A673 (cell line): ENCODE data around the gene TNFAIP1. TPM values are rescaled to one million over a fixed set of nuclear protein-coding genes. Genes with fewer than 3 reads are reported as not detected.

ENCODE experiments used
- BruUV-seq: library from RNA; stranded (reverse); fragments of 400-500 nt; replicated peaks from 2 replicates; lab custom pipeline; 2021; lab: Mats Ljungman, UMichigan
- CTCF ChIA-PET: fragments of 300-600 bp; sonication (Branson Sonifier 250); formaldehyde crosslinking; loops from one replicate; lab custom pipeline; 2022; ENCODE audit warnings: antibody characterized with exemption; lab: Charles Lee
- POLR2A ChIA-PET: fragments of 300-600 bp; sonication (Branson Sonifier 250); formaldehyde crosslinking; loops from one replicate; lab custom pipeline; 2022; ENCODE audit warnings: antibody characterized with exemption; ENCODE audit not compliant: low non-redundant PET; lab: Charles Lee
- DNase-seq: peaks from one replicate; pipeline ENCODE4 v3.0.0-alpha.2; 2015; ENCODE audit warnings: low spot score
- H3K27ac ChIP-seq: fragments of 200-600 bp; sonication (generic); 2 replicates; pipeline ENCODE4 v1.5.1; 2016; ENCODE audit warnings: mixed run types, low read depth, mild to moderate bottlenecking, mixed read lengths, antibody characterized with exemption, low read length; ENCODE audit not compliant: poor library complexity, severe bottlenecking
- H3K27me3 ChIP-seq: fragments of 200-600 bp; sonication (generic); replicated peaks from 2 replicates; pipeline ENCODE4 v1.6.1; 2017; ENCODE audit warnings: mixed run types, low read depth, mild to moderate bottlenecking, mixed read lengths, antibody characterized with exemption, low read length; ENCODE audit not compliant: insufficient read depth, poor library complexity
- H3K36me3 ChIP-seq: fragments of 200-600 bp; sonication (generic); 2 replicates; pipeline ENCODE4 v1.6.1; 2016; ENCODE audit warnings: mixed run types, mild to moderate bottlenecking, mixed read lengths, antibody characterized with exemption, low read length; ENCODE audit not compliant: insufficient read depth, poor library complexity, severe bottlenecking
- H3K4me1 ChIP-seq: fragments of 200-600 bp; sonication (generic); 2 replicates; pipeline ENCODE4 v1.6.1; 2017; ENCODE audit warnings: mixed run types, mild to moderate bottlenecking, mixed read lengths, antibody characterized with exemption, low read length; ENCODE audit not compliant: insufficient read depth, poor library complexity, severe bottlenecking
- H3K4me3 ChIP-seq: fragments of 200-600 bp; sonication (generic); 2 replicates; pipeline ENCODE4 v1.5.1; 2016; ENCODE audit warnings: low read depth, mixed run types, mild to moderate bottlenecking, mixed read lengths, low read length; ENCODE audit not compliant: poor library complexity, severe bottlenecking
- H3K9me3 ChIP-seq: fragments of 200-600 bp; sonication (generic); 2 replicates; pipeline ENCODE4 v1.6.1; 2016; ENCODE audit warnings: mixed run types, low read depth, mild to moderate bottlenecking, mixed read lengths, antibody characterized with exemption, low read length; ENCODE audit not compliant: poor library complexity, severe bottlenecking
- CTCF ChIP-seq: fragments of 300-800, 200-600 bp; sonication (generic); conservative IDR thresholded peaks from 2 replicates; pipeline ENCODE4 v1.5.1; 2017; ENCODE audit warnings: low read depth, mild to moderate bottlenecking, antibody characterized with exemption, low read length, moderate library complexity, mixed read lengths
- EZH2 ChIP-seq: fragments of 200-600 bp; sonication (generic); IDR thresholded peaks from 2 replicates; pipeline ENCODE4 v1.6.1; 2017; ENCODE audit warnings: borderline replicate concordance, low read depth, mild to moderate bottlenecking, mixed read lengths, antibody characterized with exemption, low read length; ENCODE audit not compliant: poor library complexity, severe bottlenecking
- intact Hi-C: fragments of 100-400 bp; cut with micrococcal nuclease; formaldehyde crosslinking; loops from one replicate; pipeline ENCODE4 v1.10.0; 2022; ENCODE audit not compliant: unreplicated experiment
- total RNA-seq: library from RNA; stranded (reverse); gene quantifications from 2 replicates; pipeline ENCODE4 v1.2.3, GENCODE V29; 2021

Gene TNFAIP1
- total RNA-seq, 1 experiment from 2014 or later, result 27.5 TPM

DNA sequence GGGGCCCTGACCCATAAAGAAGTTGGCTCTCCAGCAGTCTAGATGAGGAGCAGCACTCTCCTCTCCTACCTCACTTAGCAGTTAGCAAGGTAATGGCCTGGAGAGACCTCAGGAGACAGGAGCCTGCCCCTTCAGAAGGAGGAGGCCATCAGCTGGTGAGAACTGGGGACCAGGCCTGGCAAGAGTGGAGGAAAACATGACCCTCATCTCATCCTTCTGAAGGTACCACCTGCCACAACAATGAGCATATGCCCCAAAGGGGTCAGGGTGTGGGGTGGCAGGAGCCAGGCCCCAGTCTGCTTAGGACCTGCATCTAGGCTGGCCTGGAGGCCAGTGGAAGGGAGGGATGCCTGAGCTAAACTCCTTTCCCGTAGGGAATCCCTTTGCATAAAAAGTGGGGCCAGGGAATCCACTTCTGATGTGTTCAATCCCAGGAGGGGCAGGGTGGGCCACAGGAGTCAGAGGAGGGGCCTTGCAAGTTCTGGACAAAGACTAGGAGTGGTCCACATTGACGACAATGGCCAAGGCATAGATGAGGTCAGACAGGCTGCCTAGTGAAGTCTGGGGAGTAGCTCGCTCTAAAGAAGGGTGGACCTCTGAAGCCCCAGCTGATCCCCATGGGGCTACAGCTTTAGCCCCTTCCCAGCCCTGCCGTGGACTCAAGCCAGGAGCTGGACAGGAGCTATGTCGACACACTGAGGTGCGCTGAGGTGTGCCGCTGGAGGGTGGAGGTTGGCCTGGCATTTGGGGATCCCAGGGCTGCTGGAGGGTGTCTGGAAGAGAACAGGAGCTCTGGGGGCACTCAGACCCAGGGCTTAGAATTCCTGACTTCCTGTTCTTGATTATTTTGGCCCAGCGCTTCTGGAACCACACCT lies 28.5 kb downstream of the TNFAIP1 start:
- ChIA-PET POLR2A (no interaction called here), CTCF (no interaction called here)
- intact Hi-C loops, result no loop called here

DNA sequence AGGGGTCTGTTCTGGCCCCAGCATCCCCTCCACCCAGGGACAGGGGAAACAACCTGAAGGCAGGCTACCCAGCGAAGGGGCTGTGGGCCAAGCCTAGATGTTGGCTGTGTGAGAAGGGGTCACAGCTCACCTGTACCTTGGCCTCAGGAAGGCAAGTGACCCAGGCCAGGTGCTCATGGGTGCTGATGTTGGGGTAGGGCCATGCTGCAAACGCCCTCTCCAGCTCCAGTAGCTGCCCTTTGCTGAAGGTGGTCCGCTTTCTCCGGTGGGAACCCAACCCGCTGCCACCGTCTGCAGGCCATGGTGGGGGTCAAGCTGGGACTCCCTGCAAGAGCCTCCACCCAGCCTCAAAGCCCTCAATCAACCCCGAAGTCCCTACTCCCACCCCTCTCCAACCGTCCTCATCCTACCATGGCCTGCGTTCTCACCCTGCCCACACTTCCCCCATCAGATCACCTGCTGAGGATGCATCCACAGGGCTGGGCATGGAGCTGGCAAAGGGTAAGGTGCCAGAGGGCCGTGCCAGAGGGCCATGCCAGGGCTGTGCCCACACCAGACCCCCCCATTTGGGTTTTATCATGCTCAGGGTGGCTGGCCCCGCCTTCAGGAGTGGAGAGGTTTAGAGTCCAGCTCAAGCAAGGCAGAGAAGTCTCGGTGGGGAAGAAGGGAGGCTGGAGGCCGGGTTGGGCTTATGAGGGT lies 29.3 kb downstream of the TNFAIP1 start, which contains the start of gene SEBOX:
TSS of gene SEBOX (minus strand) at position 535 of the 699 bp plus-strand sequence. CDS start at position 487, 48 bp downstream.
- H3K27ac ChIP-seq, result no peak within 1 kb of the TSS
- H3K27me3 ChIP-seq, result no peaks in the 10 kb centered on the region
- intact Hi-C loops, result no loop called here
- CTCF ChIA-PET, result no interaction called here
- BruUV-seq, result no TSS peak
- TF ChIP-seq EZH2, result no peak
- POLR2A ChIA-PET, result no interaction called here
- H3K36me3 ChIP-seq, result peaks cover 24% of the 10 kb centered on the region
- H3K9me3 ChIP-seq, result no peaks in the 10 kb centered on the region
- DNase-seq, result no peak
- no peak within 1 kb of the TSS for H3K4me3 ChIP-seq
- no peaks in the 10 kb centered on the region for H3K4me1 ChIP-seq

More for the DNA sequence above, 28.5 kb downstream of the TNFAIP1 start:
- TF ChIP-seq CTCF, result no peak
- no peak for TF ChIP-seq EZH2
- Histone ChIP-seq H3K4me1 (no peaks in the 10 kb centered on the region), H3K27ac (no peak overlapping the region), H3K36me3 (peaks cover 30% of the 10 kb centered on the region), H3K4me3 (no peak overlapping the region), H3K27me3 (no peaks in the 10 kb centered on the region), H3K9me3 (no peaks in the 10 kb centered on the region)
- no peak for DNase-seq
- no TSS peak for BruUV-seq

GRCh38 chr17:28365487-28365886 lies 29.9 kb downstream of the TNFAIP1 start:
- no peak overlapping the region for H3K27ac ChIP-seq
- intact Hi-C loops, result no loop called here
- no peaks in the 10 kb centered on the region for H3K27me3 ChIP-seq
- DNase-seq, result no peak
- H3K4me3 ChIP-seq, result no peak overlapping the region
- peaks cover 20% of the 10 kb centered on the region for H3K36me3 ChIP-seq
- H3K4me1 ChIP-seq, result peaks cover 3% of the 10 kb centered on the region
- no TSS peak for BruUV-seq
- CTCF ChIA-PET, result no interaction called here
- TF ChIP-seq EZH2, result no peak
- no peak for TF ChIP-seq CTCF
- POLR2A ChIA-PET, result no interaction called here
- no peaks in the 10 kb centered on the region for H3K9me3 ChIP-seq
